Lower leg skin (tissue), 3 donors: Measurements from ENCODE around the gene SLC26A11.

Experiments used
- CTCF ChIP-seq, 3 donors: fragments of 450-650 bp; IDR thresholded peaks; one replicate each; pipeline ENCODE4 v1.5.1; 2016; ENCODE audit warnings: antibody characterized with exemption in 3 of 3, mild to moderate bottlenecking in 3 of 3, moderate library complexity in 2 of 3
- POLR2A ChIP-seq, 2 donors: fragments of 450-650 bp; IDR thresholded peaks; one replicate each; pipeline ENCODE4 v1.6.1; 2016 to 2017; ENCODE audit warnings: antibody characterized with exemption in 2 of 2, mild to moderate bottlenecking in 1 of 2, moderate library complexity in 1 of 2

DNA sequence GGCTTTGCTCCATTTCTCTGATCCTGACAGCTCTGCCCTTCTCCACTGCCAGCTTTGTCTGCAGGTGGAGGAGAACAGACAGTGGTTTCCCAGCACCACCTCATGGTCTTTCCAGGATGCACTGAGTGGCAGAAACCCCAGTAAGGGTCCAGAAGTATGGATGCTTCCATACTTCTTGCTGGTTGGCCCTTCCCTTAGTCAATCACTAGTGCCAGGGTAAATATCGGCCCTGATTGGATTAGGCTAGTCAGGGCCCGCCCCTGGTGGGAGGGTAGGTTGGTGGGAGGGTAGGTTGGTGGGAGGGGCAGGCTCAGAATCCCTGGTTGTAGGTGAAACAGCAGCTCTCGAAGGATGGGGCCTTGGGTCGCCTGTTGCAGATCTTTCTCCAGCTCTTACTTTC is 50.6 kb downstream of the SLC26A11 start:
- TF ChIP-seq CTCF (IDR thresholded peaks at IDR 0.05) (no peak), POLR2A (IDR thresholded peaks at IDR 0.05) (no peak)
